GM19025 (cell line): ENCODE measurements around the gene HAAO.
"Not testable (repeated sequence)": the region's sequence is repeated elsewhere in the genome, so short reads cannot be mapped to it uniquely, and the experiment has no call there.

Source experiments
- ATAC-seq: cut with Tn5 transposase; IDR thresholded peaks from one replicate; pipeline ENCODE4 v1.9.1; 2021; ENCODE audit warnings: mild to moderate bottlenecking, low read depth, moderate library complexity; ENCODE audit not compliant: unreplicated experiment

HAAO gene

DNA sequence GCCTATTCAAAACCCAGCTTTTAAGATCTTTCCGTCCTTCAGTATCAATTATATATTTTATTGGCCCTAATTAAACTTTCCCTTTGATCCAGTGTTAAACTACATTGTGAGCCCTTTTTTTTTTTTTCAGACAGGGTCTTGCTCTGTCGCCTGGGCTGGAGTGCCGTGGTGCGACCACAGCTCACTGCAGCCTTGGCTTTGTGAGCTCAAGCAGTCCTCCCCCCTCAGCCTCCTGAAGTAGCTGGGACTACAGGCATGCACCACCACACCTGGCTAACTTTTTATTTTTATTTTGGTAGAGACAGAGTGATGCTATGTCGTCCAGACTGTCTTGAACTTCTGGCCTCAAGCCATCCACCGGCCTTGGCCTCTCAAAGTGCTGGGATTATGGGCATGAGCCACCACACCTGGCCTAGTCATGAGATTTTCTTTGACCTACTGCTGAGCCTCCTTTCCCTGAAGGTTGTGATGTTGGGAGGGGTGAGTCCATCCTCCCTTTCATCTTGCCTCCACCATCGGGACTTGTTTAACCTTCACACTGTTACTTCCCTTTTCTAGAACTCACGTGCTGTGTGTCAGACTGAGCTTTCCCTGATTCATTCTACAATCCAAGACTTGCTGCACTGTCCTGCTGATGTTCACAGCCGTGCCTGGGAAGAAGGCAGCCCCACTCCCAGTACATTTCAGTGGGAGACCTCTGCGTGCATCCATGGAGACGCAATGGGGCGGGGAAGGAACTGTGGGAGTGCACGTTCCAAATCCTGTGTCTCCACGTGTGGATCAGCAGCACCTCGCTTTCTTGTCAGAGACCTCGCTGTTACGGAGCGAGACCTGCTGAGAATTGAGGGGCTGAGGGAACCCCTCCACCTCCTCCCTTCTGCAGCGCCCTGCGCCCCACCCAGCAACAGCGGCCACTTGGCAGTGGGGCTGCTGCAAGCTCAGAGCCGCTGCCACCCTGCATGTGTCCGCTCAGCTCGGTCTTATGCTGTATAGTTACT, 39.3 kb downstream of the HAAO start:
- ATAC-seq, result no peak

DNA sequence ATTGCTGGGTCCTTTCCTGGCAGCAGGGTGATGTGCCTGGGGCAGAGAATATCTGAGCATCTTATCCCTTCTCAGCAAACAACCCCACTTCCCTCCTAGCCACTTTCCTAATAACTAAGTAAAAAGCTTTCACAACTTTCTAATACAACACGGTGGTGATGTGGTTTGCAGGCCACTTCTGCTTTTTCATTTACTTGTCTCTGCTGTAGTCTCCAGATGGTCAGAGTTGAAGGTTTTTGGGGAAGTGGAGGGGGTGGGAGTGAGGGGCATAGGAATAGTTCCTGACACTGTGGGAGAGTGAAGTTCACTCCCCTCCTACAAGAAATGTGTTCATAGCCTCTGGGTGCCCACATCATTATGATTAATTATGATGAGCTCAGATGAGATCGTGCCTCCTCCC, 40.1 kb downstream of the HAAO start:
- peak; percentile 59 for ATAC-seq

DNA sequence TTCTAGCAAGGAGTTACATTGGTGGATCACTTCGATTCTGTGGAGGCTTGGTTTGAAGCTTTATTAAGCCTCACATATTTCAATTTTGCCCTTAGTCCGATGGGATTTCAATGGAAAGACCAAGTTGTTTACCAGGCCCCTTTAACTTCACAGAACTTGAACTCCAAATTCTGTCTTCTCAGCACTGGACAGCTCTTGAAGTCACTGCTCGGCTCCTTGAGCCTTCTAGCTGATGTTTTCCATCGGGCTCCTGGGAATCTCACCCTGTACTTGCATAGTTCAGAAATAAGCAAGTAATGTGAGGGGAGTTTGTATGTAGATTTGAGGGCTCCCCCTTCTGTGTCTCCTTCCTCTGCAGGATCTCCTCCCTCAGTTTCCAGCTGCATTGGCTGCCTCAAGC, 43.5 kb downstream of the HAAO start:
- ATAC-seq, result no peak

DNA sequence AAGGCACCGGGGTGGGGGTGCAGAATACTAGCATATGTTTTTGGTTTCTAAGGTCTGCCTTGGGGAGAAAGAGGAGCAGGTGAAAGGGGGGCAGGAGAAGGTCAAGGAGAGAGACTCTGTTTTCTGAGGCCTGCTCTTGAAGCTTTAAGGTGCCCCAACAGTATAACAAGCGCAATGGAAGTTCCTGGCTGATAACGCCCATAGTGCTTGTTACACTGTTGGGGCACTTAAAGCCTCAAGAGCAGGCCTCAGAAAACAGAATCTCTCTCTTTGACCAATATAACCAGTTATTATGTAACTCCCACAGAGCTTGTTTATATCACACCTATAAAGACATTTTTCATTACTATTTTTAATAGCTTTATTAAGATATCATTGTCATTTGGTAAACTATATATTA, 45.0 kb downstream of the HAAO start:
- no peak for ATAC-seq

DNA sequence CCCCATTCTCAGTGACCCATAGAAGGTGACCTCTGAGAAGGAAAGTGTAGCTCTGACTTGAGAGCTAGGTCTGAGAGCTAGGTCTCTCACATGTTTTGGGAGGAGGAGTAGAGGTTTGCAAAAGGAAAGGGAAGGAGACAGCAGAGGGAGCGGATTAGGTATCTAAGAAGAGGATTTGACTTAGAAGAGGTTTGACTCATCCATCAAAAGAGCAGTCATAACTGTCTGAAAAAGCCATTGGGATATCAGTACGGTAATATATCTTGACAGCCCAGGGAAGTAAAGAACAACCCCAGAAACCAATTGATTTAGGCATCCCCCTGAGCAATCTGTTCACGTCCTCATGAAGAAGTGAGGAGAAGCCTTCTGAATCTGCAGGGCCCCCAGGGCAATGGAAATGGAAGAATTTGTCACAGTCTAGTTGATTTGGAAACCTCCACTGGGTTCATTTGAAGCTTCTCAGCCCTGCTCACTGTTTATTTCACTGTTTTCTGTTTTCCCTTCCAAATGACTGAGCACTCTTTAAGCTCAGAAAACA, 47.8 kb downstream of the HAAO start:
- ATAC-seq, result no peak

DNA sequence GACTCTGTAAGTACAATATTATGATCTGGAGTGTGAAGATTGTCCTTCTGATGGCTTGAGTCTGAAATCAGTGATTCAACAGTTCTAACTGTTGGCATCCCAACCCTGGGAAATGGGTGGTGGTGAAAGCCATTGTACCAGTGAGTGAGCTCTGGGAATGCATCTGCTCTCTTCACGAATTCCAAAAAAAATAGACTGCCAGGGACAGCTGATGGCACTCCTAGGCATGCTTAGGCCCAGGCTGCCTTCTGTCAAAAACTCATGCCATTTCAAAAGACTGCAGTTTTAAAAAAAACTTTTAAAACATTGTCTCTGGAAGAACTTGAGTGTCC, 48.8 kb downstream of the HAAO start:
- no peak for ATAC-seq

DNA sequence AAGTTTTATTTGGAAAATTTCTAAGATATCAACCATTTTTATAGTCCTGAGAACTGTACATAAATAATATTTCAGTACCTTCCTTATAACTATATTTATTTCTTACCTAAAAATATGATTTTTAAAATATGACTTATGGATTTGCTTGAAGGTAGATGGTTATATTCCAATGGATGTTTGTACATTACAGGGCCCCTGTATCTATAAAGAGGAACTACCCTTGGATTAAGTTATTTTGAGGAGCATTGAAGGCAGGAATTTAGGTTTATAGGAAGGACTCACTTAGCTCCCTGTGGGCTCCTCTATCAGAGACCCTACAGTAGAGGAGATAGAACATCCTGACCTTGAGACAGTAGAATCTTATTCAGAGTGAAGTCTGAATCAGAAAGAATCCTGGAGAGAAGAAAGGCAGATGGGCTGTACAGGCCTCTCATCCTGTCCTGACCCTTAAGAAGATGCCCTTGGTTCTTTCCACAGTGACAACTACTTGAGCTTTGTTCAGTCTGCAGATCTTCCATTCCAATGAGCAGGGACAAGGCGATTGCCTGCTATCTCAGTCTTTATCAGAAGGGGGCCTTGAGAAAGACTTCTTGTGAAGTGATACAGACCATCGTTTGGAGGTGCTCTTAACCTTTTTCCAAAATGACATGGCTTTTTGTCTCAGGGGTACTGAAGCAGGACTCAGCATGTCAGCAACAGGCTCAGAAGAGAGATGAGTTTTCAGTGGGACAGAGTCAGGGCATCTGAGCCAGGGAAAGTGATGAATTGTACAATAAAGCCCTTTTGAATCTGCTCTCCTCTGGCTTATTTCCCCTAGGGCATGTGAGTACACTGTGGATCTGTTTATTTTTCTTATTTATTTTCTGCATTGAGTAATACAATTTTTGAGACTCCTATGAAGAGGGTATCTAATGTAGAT, 49.4 kb downstream of the HAAO start:
- no peak for ATAC-seq

DNA sequence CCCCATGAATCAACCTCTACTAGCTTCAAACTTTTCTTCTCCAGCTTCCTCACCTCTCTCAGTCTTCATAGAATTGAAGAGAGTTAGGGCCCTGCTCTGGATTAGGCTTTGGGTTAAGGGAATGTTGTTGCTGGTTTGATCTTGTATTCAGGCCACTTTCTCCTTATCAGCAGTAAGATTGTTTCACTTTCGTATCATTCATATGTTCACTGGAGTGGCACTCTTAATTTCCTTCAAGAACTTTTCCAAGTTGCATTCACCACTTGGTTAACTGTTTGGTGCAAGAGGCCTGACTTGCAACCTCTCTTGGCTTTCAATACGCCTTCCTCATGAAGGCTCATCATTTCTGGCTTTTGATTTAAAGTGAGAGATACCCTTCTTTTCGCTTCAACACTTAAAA, 51.2 kb downstream of the HAAO start:
- no peak for ATAC-seq

DNA sequence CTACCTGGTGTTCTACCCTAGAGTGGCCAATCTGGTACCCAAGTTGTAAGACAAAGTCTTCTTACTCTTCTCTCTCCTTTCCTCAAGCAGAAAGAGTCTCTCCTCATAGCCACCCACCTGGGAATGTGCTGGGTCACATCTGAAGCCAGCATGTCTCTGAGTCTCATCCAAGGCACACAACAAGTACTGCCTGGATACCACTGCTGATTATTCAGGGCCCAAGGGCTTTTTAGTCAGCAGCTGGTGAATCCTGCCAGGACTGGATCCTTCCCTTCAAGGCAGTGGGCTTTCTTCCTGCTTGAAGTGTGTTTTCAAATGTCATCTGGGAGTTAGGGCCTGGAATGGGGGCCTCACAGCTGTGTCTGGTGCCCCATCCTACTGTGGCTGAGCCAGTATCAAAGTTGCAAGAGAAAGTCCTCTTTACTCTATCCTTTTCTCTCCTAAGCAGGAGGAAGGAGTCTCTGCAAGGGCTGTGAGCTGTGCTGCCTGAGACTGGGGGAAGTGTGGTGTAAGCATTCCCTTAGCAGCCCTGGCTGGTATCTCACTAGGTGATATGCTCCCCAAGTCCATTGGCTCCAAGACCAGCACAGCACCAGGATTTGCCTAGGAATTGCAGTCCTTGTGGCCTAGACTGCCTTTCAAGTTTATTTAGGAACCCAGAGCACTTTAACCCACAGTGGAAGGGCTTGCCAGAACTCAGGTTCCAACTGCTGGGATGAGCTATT, 55.6 kb downstream of the HAAO start:
- ATAC-seq, result no peak

DNA sequence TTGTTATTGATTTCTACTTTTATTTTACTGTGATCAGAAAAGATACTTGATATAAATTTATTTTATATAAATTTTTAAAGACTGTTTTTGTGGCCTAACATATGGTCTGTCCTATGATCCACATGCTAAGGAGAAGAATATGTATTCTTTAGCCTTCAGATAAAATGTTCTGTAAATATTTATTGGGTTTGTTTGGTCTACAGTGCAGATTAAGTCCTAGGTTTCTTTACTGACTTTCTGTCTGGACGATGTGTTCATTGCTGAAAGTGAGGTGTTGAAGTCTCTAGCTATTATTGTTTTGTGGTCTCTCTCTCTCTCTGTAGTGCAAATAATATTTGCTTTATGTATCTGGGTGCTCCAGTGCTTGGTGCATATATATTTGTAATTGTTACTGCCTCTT, 58.5 kb downstream of the HAAO start:
- ATAC-seq, result no peak

DNA sequence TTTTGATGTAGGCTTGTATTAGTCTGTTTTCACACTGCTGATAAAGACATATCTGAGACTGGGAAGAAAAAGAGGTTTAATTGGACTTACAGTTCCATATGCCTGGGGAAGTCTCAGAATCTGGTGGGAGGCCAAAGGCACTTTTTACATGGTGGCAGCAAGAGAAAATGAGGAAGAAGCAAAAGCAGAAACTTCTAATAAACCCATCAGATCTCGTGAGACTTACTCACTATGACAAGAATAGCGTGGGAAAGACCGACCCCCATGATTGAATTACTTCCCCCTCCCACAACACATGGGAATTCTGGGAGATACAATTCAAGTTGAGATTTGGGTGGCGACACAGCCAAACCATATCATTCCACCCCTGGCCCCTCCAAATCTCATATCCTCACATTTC, 61.1 kb downstream of the HAAO start:
- ATAC-seq, result not testable (repeated sequence)

DNA sequence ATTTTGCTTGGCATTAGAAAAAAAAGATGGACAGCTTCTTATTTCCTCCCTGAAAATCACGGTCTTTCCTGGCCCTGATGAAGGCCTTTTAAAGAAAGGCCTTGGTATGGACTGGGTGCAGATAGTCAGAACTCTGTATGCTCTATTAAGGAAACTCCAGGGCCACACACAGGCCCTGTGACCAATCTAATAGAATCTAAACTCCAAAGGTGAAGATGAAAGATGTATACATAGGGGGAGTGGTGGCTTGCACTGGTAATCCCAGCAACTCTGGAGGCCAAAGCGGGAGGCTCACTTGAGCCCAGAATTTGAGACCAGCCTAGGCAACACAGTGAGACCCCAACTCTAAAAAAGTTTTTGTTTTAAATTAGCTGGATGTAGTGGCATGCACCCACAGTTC, 65.7 kb downstream of the HAAO start:
- no peak for ATAC-seq

DNA sequence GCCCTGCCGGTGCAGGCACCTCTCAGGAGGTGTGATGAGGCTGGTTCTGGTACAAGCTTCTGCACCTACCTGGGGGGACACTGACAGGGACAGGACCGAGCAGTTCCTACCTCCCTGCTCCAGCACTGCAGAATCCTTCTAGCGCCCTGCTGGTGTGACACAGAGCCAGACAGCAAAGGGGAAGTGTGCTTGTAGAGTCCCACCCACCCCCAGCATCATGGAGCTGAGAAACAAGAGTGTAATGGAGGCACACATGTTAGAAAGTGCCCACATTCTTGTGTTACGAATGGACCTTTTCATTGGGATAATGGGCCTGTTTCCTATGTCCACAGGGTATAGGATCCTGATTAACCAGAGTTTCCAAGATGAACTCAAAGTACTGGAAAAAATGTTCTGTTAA, 66.7 kb downstream of the HAAO start:
- ATAC-seq, result no peak

DNA sequence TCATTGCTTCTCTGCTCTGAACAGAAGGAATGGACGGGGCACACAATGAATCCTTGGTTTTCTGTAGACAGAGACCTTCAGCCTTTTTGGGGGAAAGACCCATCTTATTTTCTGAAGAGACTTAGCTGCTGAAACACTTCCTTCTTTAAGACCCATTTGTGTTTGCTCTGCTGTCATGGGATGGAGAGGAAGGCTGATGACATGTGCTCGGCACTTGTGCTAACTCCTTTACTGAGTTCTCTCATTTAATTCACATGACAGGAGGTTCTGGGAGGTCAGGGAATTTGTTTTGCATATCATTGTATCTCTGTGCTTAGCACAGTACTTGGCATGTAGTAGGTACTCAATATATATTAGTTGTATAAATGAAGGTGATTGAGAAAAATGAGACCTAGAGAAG, 67.5 kb downstream of the HAAO start:
- ATAC-seq, result no peak

DNA sequence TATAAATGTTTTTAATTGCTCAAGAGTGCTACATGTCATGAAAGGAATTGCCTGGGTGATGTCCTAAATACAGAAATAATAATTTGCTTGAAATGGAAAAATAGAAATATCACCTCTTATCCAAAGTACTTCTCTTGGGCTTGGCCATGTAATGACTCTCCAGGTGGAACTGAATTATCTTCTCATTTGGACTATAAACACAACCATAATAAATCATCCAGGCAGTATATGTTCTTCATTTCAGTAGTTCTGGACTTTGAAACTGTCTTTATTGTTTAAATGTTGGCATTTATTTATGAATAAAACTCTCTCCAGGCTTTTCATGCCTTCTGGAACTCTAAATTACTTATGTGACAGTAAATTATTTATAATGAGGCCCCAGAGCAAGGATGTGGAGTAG, 68.9 kb downstream of the HAAO start:
- ATAC-seq, result no peak

DNA sequence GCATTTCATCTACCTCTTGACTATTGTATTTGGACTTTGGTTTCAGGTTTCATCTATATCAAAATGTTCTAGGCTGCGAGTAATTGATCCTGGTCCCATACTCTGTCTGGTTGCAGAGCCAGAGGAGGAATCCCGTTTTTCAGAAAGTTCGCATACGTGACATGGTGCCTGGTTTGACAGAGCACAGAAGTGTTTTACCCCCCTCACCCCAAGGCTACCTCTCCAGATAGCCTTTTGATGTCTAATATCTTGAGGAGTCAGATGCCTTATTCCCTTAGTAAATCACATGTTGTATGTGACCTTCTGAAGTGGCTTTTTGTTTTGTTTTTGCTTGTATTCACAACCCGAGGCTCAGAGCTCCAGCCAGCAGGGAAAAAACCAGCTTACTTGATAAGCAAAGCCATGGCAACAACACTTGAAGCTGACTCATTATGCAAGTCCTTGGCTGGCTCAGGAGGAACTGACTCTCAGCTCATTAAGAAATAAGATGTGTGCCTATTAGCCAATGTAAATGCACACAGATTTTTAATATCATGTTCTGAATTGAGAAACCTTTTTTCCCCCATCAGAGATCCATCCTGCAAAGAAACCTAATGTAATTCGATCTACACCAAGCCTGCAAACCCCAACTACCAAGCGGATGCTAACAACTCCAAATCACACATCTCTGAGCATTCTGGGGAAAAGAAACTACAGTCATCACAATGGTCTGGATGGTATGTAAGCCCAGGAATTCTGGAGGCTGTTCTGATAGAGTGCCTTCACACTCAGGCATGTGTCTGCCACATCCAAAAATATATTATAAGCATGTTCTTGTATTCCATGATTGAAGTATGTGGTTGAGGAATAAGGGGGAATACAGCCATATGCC, 69.8 kb downstream of the HAAO start:
- ATAC-seq, result peak; percentile 97

DNA sequence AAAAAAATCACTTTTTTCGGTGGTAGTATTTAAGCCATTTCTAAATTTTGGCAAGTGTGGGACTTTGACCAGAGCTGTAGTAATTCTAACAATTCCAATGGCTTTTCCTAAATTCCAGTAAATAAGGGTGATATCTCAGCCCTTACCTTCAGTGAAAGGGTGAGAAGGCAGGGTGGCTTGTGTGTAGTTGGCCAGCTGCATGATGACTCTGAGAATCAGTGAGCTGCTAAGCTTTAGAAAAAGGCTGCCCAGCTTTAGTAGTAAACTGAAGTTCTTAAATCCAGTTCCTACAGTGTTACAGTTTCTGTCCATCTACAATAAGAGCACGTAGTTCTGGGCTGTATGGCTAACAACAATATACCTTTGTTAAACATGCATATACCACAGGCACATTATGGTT, 70.5 kb downstream of the HAAO start:
- no peak for ATAC-seq
